Measurements from ENCODE around the gene B3GNT4. TPM values are rescaled to one million over a fixed set of nuclear protein-coding genes. Genes with fewer than 3 reads are reported as not detected.

The B3GNT4 gene
- total RNA-seq, result under 1 TPM in 1 of 7 donors, not detected in 6; 0.15 TPM
- polyA plus RNA-seq, result under 1 TPM in 1 of 2 donors, not detected in 1; 0.42 TPM
- long read RNA-seq, donor 1, result 0 reads
- long read RNA-seq, donor 2, partial matches to known transcripts, result 12 of 86 reads
- long read RNA-seq, donor 2, other reads (novel, unspliced or antisense), result 70 of 86 reads
- long read RNA-seq, donor 3, partial matches to known transcripts, result 0 of 1 reads
- long read RNA-seq, donor 3, other reads (novel, unspliced or antisense), result 0 of 1 reads

GRCh38 chr12:122203301-122204166, at the start of gene B3GNT4:
TSS of gene B3GNT4 (plus strand) at chr12:122203709. CDS start at chr12:122204619, 910 bp downstream.
- H3K4me1 ChIP-seq (ENCODE audit: insufficient read depth), result peaks cover 2% of the 10 kb centered on the region
- H3K4me3 ChIP-seq, result peak within 1 kb of the TSS; percentile 44
- 0 to 2% (median 0%) methylated on average over 38 to 104 of the region's 104 CpGs for WGBS, 3 donors
- peak in 3 of 5 donors; percentile 47 to 66 (median 56) for DNase-seq
- no peak within 1 kb of the TSS for H3K27ac ChIP-seq
- TF ChIP-seq POLR2A (IDR thresholded peaks at IDR 0.05), result no peak
- no peak for TF ChIP-seq CTCF (IDR thresholded peaks at IDR 0.05)
- TF ChIP-seq EP300 (IDR thresholded peaks at IDR 0.05), result no peak
- no peaks in the 10 kb centered on the region for H3K36me3 ChIP-seq
- H3K27me3 ChIP-seq, result peaks cover 16% of the 10 kb centered on the region
- no peaks in the 10 kb centered on the region for H3K9me3 ChIP-seq
- intact Hi-C loops (cut with DNase I), result no loop called here

DNA sequence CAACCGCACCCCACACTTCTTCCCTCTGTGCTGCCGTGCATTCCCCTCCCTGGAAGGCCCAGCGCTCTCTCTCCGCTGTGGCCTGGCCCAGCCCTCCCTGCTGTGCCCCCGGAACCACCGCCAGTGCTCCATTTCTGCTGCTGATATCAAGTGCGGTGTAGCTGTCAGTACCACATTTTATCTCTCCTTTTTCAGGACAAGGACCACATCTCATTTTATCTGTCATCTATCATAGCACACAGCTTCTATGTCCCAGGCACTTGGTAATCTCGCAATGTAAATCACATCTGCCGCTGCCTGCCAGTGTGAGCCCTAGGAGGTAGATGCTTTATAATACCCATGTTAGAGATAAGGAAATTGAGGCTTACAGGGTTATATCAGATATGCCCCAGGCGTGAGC, 47.8 kb upstream of the B3GNT4 start:
- Histone ChIP-seq H3K4me1 (ENCODE audit: insufficient read depth) (no peaks in the 10 kb centered on the region), H3K27me3 (no peaks in the 10 kb centered on the region), H3K36me3 (no peaks in the 10 kb centered on the region), H3K27ac (no peak overlapping the region), H3K9me3 (no peaks in the 10 kb centered on the region), H3K4me3 (no peak overlapping the region)
- 88 to 89% (median 89%) methylated on average over 10 of the region's 10 CpGs for WGBS, 3 donors
- intact Hi-C loops (cut with DNase I), result no loop called here
- DNase-seq, result no peak
- TF ChIP-seq EP300 (IDR thresholded peaks at IDR 0.05), result no peak
- no peak for TF ChIP-seq POLR2A (IDR thresholded peaks at IDR 0.05)
- TF ChIP-seq CTCF (IDR thresholded peaks at IDR 0.05), result no peak

DNA sequence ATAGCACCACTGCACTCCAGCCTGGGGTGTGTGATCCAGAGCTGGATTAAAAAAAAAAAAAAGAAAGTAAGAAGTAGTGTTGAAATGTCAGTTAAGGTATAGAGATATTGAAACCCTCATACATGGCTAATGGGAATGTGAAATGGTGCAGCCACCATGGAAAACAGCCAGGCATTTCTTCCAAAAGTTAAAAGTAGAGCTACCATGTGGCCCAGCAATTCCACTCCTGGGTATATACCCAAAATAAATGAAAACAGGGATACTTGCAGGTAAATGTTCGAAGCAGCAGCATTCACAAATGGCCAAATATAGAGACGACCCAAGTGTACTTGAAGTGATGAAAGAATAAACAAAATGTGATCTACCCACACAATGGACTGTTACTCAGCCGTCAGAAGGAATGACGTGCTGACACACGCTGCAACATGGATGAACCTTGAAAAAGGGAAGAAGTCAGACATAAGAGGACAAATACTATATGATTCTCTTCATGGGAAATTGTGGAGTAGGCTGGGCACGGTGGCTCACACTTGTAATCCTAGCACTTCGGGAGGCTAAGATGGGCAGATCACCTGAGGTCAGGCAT, 44.7 kb upstream of the B3GNT4 start:
- no peak for DNase-seq
- TF ChIP-seq CTCF (IDR thresholded peaks at IDR 0.05), result no peak
- 91% methylated on average over 7 of the region's 7 CpGs for WGBS, 3 donors

GRCh38 chr12:122159882-122160281, 43.6 kb upstream of the B3GNT4 start:
- Histone ChIP-seq H3K4me1 (ENCODE audit: insufficient read depth) (no peaks in the 10 kb centered on the region), H3K4me3 (no peak overlapping the region), H3K27ac (no peak overlapping the region), H3K36me3 (no peaks in the 10 kb centered on the region), H3K27me3 (no peaks in the 10 kb centered on the region), H3K9me3 (no peaks in the 10 kb centered on the region)
- TF ChIP-seq EP300 (IDR thresholded peaks at IDR 0.05) (no peak), CTCF (IDR thresholded peaks at IDR 0.05) (no peak), POLR2A (IDR thresholded peaks at IDR 0.05) (no peak)
- intact Hi-C loops (cut with DNase I), result no loop called here
- no peak for DNase-seq
- 74 to 85% (median 77%) methylated on average over 4 of the region's 4 CpGs for WGBS, 3 donors

More for the DNA sequence above, 44.7 kb upstream of the B3GNT4 start:
- Histone ChIP-seq H3K36me3 (no peaks in the 10 kb centered on the region), H3K4me1 (ENCODE audit: insufficient read depth) (no peaks in the 10 kb centered on the region), H3K27ac (no peak overlapping the region), H3K9me3 (no peaks in the 10 kb centered on the region), H3K27me3 (no peaks in the 10 kb centered on the region), H3K4me3 (no peak overlapping the region)
- intact Hi-C loops (cut with DNase I), result no loop called here

Measured in ovary (tissue), 10 donors.